Subcutaneous abdominal adipose tissue (tissue), 5 donors: ENCODE results near the gene URI1.
"Not testable (repeated sequence)": the region's sequence is repeated elsewhere in the genome, so short reads cannot be mapped to it uniquely, and the experiment has no call there.

Experiments used
- H3K27ac ChIP-seq: one replicate; pipeline ENCODE4 v1.7.0; 2013; ENCODE audit warnings: low read depth, mild to moderate bottlenecking, inconsistent platforms, low read length, moderate library complexity
- H3K27me3 ChIP-seq, 5 donors: one replicate each; pipeline ENCODE4 v1.7.0; 2013; ENCODE audit warnings: low read length in 5 of 5, inconsistent platforms in 1 of 5; ENCODE audit not compliant: control insufficient read depth in 5 of 5, insufficient read depth in 4 of 5
- H3K36me3 ChIP-seq, 5 donors: one replicate each; pipeline ENCODE4 v1.7.0; 2013; ENCODE audit warnings: low read length in 5 of 5; ENCODE audit not compliant: control insufficient read depth in 5 of 5, insufficient read depth in 5 of 5
- H3K4me1 ChIP-seq, 5 donors: one replicate each; pipeline ENCODE4 v1.7.0; 2013; ENCODE audit warnings: low read length in 5 of 5, mild to moderate bottlenecking in 3 of 5, moderate library complexity in 1 of 5; ENCODE audit not compliant: control insufficient read depth in 5 of 5, insufficient read depth in 5 of 5
- H3K4me3 ChIP-seq, 5 donors: one replicate each; pipeline ENCODE4 v1.7.0; 2013; ENCODE audit warnings: low read length in 5 of 5, low read depth in 1 of 5
- H3K9ac ChIP-seq, 5 donors: one replicate each; pipeline ENCODE4 v1.7.0; 2013; ENCODE audit warnings: low read length in 5 of 5, mild to moderate bottlenecking in 4 of 5, moderate library complexity in 3 of 5
- H3K9me3 ChIP-seq, 5 donors: one replicate each; pipeline ENCODE4 v1.7.0; 2013; ENCODE audit warnings: low read length in 5 of 5; ENCODE audit not compliant: control insufficient read depth in 5 of 5
- donor health status: healthy.
- donor health status: healthy.
- donor health status: healthy.
- donor health status: healthy.
- donor health status: healthy.

URI1 gene

GRCh38 chr19:29948759-29949470, 6.9 kb downstream of the URI1 start:
- not testable (repeated sequence) for H3K36me3 ChIP-seq, H3K9ac ChIP-seq, H3K4me3 ChIP-seq, H3K27me3 ChIP-seq, H3K9me3 ChIP-seq, H3K27ac ChIP-seq
- peaks cover 0 to 18% (median 14%) of the 10 kb centered on the region in 5 donors for H3K4me1 ChIP-seq

DNA sequence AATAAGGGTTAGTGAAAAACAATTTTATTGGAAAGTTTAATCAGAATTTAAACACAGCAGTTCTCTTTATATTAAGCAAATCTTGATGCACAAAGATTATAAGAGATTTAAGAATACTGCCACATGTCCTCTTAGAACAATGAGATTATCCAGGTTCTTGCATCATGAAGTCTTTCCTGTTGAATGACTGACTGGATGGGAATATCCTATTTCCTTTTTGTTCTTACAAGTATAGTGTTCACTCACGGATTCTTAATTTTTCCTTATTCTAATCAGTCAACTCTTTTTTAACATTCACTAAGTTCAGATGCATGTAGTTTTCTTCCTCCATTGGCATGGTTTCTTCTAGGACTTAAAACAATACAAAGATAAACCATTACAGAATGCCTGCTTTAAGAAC, 10.1 kb downstream of the URI1 start:
- H3K9me3 ChIP-seq = no peaks in the 10 kb centered on the region
- H3K4me1 ChIP-seq = no peaks in the 10 kb centered on the region
- no peak overlapping the region for H3K27ac ChIP-seq
- H3K27me3 ChIP-seq = no peaks in the 10 kb centered on the region
- H3K9ac ChIP-seq = no peak overlapping the region
- no peak overlapping the region for H3K4me3 ChIP-seq
- peaks cover 0 to 2% (median 0%) of the 10 kb centered on the region in 5 donors for H3K36me3 ChIP-seq

- Histone ChIP-seq H3K9ac (no peak overlapping the region), H3K27ac (no peak overlapping the region), H3K4me3 (no peak overlapping the region)
These were observed 10.6 kb downstream of the URI1 start for GRCh38 chr19:29952646-29953045.

DNA sequence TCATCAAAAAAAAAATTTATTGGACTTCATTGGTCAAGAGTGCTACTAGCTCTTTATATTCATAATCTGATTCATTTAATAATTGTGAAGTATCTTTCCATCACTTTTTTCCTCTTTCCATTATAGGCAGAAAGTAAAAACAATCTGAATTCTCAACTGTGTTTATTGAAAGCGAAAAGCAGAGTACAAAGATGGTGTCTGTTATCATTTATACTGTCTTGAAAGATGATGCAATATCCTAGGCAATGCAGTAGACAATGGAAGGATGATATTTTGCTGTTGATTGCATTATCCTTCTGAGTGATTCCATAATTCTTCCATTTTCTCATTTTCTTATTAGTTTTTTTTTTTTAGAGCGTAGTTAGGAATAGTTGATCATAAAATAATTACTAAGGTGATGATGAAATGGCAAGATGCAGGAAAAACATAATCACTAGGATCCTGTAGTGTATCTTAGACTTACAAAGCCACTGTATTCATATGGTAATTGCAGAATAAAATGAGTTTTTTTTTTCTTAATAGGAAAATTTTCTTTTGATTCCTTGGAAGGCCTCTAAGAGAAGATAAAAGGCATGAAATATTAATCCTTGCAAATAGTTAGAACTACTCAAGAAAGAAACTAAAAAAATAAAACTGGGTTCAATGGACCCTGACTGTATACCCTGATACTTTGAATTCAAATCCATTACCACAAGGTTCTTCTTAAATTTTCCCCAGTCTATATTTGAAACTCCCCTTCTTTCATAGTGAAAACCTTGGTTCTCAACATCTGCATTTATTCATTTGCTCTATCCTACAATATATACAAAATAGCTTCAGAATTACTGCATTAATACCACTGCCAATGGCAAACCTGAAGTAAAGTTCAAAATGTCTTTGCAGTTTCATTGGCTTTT, 11.6 kb downstream of the URI1 start:
- Histone ChIP-seq H3K27ac (no peak overlapping the region), H3K9me3 (no peaks in the 10 kb centered on the region), H3K36me3 (peaks cover 0 to 2% (median 0%) of the 10 kb centered on the region in 5 donors), H3K27me3 (no peaks in the 10 kb centered on the region), H3K9ac (no peak overlapping the region), H3K4me3 (no peak overlapping the region), H3K4me1 (no peaks in the 10 kb centered on the region)

More at GRCh38 chr19:29952646-29953045, 10.6 kb downstream of the URI1 start:
- Histone ChIP-seq H3K4me1 (no peaks in the 10 kb centered on the region), H3K36me3 (peaks cover 0 to 2% (median 0%) of the 10 kb centered on the region in 5 donors), H3K27me3 (no peaks in the 10 kb centered on the region), H3K9me3 (no peaks in the 10 kb centered on the region)

GRCh38 chr19:29956855-29957254, 14.8 kb downstream of the URI1 start:
- Histone ChIP-seq H3K27ac (no peak overlapping the region), H3K9me3 (no peaks in the 10 kb centered on the region), H3K4me1 (no peaks in the 10 kb centered on the region), H3K36me3 (no peaks in the 10 kb centered on the region), H3K9ac (no peak overlapping the region), H3K27me3 (no peaks in the 10 kb centered on the region), H3K4me3 (no peak overlapping the region)

GRCh38 chr19:29961311-29961710, 19.3 kb downstream of the URI1 start:
- no peak overlapping the region for H3K4me3 ChIP-seq
- H3K27me3 ChIP-seq = no peaks in the 10 kb centered on the region
- no peak overlapping the region for H3K9ac ChIP-seq
- peaks cover 0 to 15% (median 14%) of the 10 kb centered on the region in 5 donors for H3K4me1 ChIP-seq
- H3K36me3 ChIP-seq = no peaks in the 10 kb centered on the region
- H3K27ac ChIP-seq = no peak overlapping the region
- no peaks in the 10 kb centered on the region for H3K9me3 ChIP-seq

- no peak overlapping the region for H3K4me3 ChIP-seq
- H3K9ac ChIP-seq = no peak overlapping the region
- H3K27ac ChIP-seq = no peak overlapping the region
- no peaks in the 10 kb centered on the region for H3K9me3 ChIP-seq
- peaks cover 0 to 23% (median 19%) of the 10 kb centered on the region in 5 donors for H3K4me1 ChIP-seq
- no peaks in the 10 kb centered on the region for H3K36me3 ChIP-seq
- H3K27me3 ChIP-seq = no peaks in the 10 kb centered on the region
These were observed 20.8 kb downstream of the URI1 start for GRCh38 chr19:29962793-29963192.

DNA sequence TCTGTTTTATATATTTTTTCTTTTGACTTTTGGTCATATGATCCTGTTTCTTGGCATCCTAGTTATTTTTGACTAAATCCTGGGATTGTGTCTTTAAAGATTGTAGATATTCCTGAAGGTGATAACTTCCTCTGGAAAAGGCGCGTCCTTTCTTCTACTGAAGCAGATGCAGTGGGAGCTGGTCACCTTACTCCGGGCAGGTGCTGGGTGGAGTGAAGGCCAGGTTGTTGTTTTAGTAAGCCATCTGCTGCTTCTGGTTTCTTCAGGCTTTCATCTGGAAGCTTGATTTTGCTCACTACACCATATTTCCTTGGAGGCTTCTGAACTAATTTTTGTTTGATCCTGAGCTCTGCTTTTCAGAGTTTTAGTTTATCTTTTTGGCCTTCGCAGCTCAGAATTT, 21.5 kb downstream of the URI1 start:
- Histone ChIP-seq H3K9ac (peak overlapping the region in 1 of 5 donors; percentile 34), H3K4me3 (no peak overlapping the region), H3K36me3 (no peaks in the 10 kb centered on the region), H3K27me3 (no peaks in the 10 kb centered on the region), H3K27ac (no peak overlapping the region), H3K9me3 (no peaks in the 10 kb centered on the region), H3K4me1 (peaks cover 0 to 24% (median 22%) of the 10 kb centered on the region in 5 donors)

DNA sequence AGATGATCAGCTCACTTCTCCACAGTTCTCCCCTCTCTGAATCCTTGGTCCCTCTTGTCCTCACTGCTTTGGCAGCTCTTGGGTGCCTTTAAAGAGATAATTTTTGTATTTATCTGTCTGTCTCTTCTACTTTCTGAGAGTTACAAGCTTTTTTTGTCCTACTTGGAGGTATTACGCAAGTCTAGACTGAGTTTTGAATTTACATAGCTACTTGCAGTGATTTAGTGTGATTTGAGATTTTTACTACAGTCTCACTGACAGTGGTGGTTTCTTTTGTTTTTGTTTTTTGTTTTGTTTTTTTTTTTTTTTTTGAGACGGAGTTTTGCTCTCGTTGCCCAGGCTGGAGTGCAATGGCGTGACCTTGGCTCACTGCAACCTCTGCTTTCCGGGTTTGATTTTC, 22.1 kb downstream of the URI1 start:
- no peaks in the 10 kb centered on the region for H3K36me3 ChIP-seq
- H3K9ac ChIP-seq = peak overlapping the region in 1 of 5 donors; percentile 34
- H3K4me3 ChIP-seq = no peak overlapping the region
- no peaks in the 10 kb centered on the region for H3K9me3 ChIP-seq
- H3K4me1 ChIP-seq = peaks cover 0 to 24% (median 22%) of the 10 kb centered on the region in 5 donors
- no peaks in the 10 kb centered on the region for H3K27me3 ChIP-seq
- H3K27ac ChIP-seq = no peak overlapping the region

DNA sequence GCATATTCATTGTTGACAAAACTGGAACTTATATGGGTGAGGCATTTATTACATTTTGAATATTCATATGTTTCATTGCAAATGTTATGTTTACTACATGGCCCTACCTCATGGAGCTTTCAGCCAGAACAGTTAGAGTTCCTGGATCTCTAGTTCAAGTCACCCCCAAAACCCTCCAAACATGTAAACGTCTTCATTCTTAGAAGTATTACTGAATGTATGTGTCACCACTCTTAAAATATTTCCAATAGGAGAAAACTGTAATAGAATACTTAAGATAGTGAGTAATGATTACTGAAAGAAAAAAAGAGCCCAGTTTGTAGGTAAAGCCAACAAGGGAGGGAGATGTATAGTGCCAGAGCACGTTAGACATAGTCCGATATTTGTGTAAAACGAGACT, 23.5 kb downstream of the URI1 start:
- Histone ChIP-seq H3K4me1 (peaks cover 0 to 24% (median 22%) of the 10 kb centered on the region in 5 donors), H3K9ac (no peak overlapping the region), H3K4me3 (no peak overlapping the region), H3K9me3 (no peaks in the 10 kb centered on the region), H3K36me3 (no peaks in the 10 kb centered on the region), H3K27me3 (no peaks in the 10 kb centered on the region), H3K27ac (no peak overlapping the region)
